B cell (primary cell): ENCODE results near the gene GADD45A. TPM values are rescaled to one million over a fixed set of nuclear protein-coding genes. Genes with fewer than 3 reads are reported as not detected.

Source experiments
- ATAC-seq: fragments of 200-7000 bp; cut with Tn5 transposase; one replicate; pipeline ENCODE4 v1.10.0; 2021; ENCODE audit warnings: low read depth, mild to moderate bottlenecking, moderate number of reproducible peaks, moderate library complexity
- CTCF ChIA-PET: fragments of 350-600 bp; sonication (Branson Sonifier 250); formaldehyde crosslinking; loops from one replicate; lab custom pipeline; 2021; ENCODE audit warnings: antibody characterized with exemption, inconsistent platforms; lab: Charles Lee
- POLR2A ChIA-PET: fragments of 350-600 bp; sonication (Branson Sonifier 250); formaldehyde crosslinking; loops from one replicate; lab custom pipeline; 2021; ENCODE audit warnings: antibody characterized with exemption; lab: Charles Lee
- DNase-seq: peaks from one replicate; pipeline ENCODE4 v3.0.0; 2013
- H2AFZ ChIP-seq: 2 replicates; pipeline ENCODE4 v1.6.1; 2012; ENCODE audit warnings: mild to moderate bottlenecking, low read depth, low read length; ENCODE audit not compliant: insufficient read depth, poor library complexity, severe bottlenecking
- H3K27ac ChIP-seq, 2 donors: 1 replicate in 1 of 2; 2 replicates in 1 of 2; pipeline ENCODE4 v1.5.1; 2012 to 2013; ENCODE audit warnings: low read length in 2 of 2, mild to moderate bottlenecking in 2 of 2, moderate library complexity in 1 of 2
- H3K27me3 ChIP-seq, 4 experiments: fragments of 200-600 bp in 1 of 4; sonication (generic) in 1 of 4; replicated peaks in 1 of 4; 1 replicate in 2 of 4; 2 replicates in 2 of 4; pipeline versions ENCODE4 v1.6.1 to v1.7.0; 2013 to 2016; ENCODE audit warnings: low read length in 3 of 4, mild to moderate bottlenecking in 2 of 4, mixed read lengths in 1 of 4, moderate library complexity in 1 of 4; ENCODE audit not compliant: insufficient read depth in 4 of 4, control insufficient read depth in 3 of 4; ENCODE audit errors: control extremely low read depth in 1 of 4
- H3K36me3 ChIP-seq, 2 experiments: replicated peaks in 1 of 2; 1 replicate in 1 of 2; 2 replicates in 1 of 2; pipeline versions ENCODE4 v1.6.1 to v1.7.1; 2013; ENCODE audit warnings: low read length in 1 of 2; ENCODE audit not compliant: insufficient read depth in 2 of 2, control insufficient read depth in 1 of 2; ENCODE audit errors: control extremely low read depth in 1 of 2, extremely low read depth in 1 of 2
- H3K4me1 ChIP-seq, 2 donors: fragments of 200-600 bp in 1 of 2; sonication (generic) in 1 of 2; 1 replicate in 1 of 2; 2 replicates in 1 of 2; pipeline versions ENCODE4 v1.5.1 to v1.6.1; 2013 to 2017; ENCODE audit warnings: low read length in 2 of 2; ENCODE audit not compliant: control insufficient read depth in 2 of 2, insufficient read depth in 2 of 2
- H3K4me2 ChIP-seq: replicated peaks from 2 replicates; pipeline ENCODE3; 2012; ENCODE audit warnings: mild to moderate bottlenecking, low read depth, low read length; ENCODE audit not compliant: poor library complexity, severe bottlenecking
- H3K4me3 ChIP-seq, 5 experiments: fragments of 200-600 bp in 1 of 5; sonication (generic) in 1 of 5; 1 replicate in 3 of 5; 2 replicates in 2 of 5; pipeline versions ENCODE4 v1.5.1 to v1.7.0; 2011 to 2016; ENCODE audit warnings: low read length in 4 of 5, mild to moderate bottlenecking in 4 of 5, low read depth in 2 of 5, control low read depth in 1 of 5, moderate library complexity in 1 of 5; ENCODE audit not compliant: insufficient read depth in 1 of 5; ENCODE audit errors: control extremely low read depth in 1 of 5, extremely low read depth in 1 of 5
- H3K79me2 ChIP-seq: fragments of 200-600 bp; sonication (generic); one replicate; pipeline ENCODE4 v1.6.0; 2016; ENCODE audit warnings: low read length; ENCODE audit not compliant: control insufficient read depth, insufficient read depth
- H3K9ac ChIP-seq: fragments of 200-600 bp; sonication (generic); 2 replicates; pipeline ENCODE4 v1.6.1; 2017; ENCODE audit warnings: mild to moderate bottlenecking, low read length, moderate library complexity
- H3K9me3 ChIP-seq, 3 donors: one replicate each; pipeline versions ENCODE4 v1.6.1 to v1.7.1; 2013; ENCODE audit warnings: low read length in 2 of 3; ENCODE audit not compliant: control insufficient read depth in 2 of 3, insufficient read depth in 1 of 3; ENCODE audit errors: control extremely low read depth in 1 of 3
- H4K20me1 ChIP-seq: 2 replicates; pipeline ENCODE4 v1.6.0; 2012; ENCODE audit warnings: mild to moderate bottlenecking, low read length; ENCODE audit not compliant: insufficient read depth, control insufficient read depth, poor library complexity, severe bottlenecking
- H3K27ac Mint-ChIP-seq: one replicate; pipeline ENCODE4 v1.8.0; 2021; ENCODE audit warnings: mixed read lengths
- H3K27me3 Mint-ChIP-seq: one replicate; pipeline ENCODE4 v1.8.0; 2021; ENCODE audit warnings: mixed read lengths
- H3K4me1 Mint-ChIP-seq: one replicate; pipeline ENCODE4 v1.8.0; 2021; ENCODE audit warnings: mixed read lengths
- H3K4me3 Mint-ChIP-seq: one replicate; pipeline ENCODE4 v1.8.0; 2021; ENCODE audit warnings: mixed read lengths
- H3K9me3 Mint-ChIP-seq: one replicate; pipeline ENCODE4 v1.8.0; 2022; ENCODE audit warnings: mixed read lengths; ENCODE audit not compliant: insufficient read depth
- CTCF ChIP-seq: fragments of 200-600 bp; IDR thresholded peaks from one replicate; pipeline ENCODE4 v1.8.0; 2022; ENCODE audit warnings: antibody characterized with exemption, mild to moderate bottlenecking
- EZH2 ChIP-seq: IDR thresholded peaks from 2 replicates; pipeline ENCODE4 v1.6.1; 2012; ENCODE audit warnings: borderline replicate concordance, low read depth, mild to moderate bottlenecking, moderate library complexity, low read length; ENCODE audit not compliant: insufficient read depth, poor library complexity, severe bottlenecking
- WGBS: methylation state at CpG from one replicate; pipeline ENCODE4 v1.1.5; 2013; ENCODE audit warnings: missing lambda C conversion rate; ENCODE audit not compliant: insufficient coverage; 5-methylcytosine and 5-hydroxymethylcytosine counted together
- intact Hi-C: fragments of 100-400 bp; cut with micrococcal nuclease; formaldehyde crosslinking; loops from one replicate; pipeline ENCODE4 v1.10.0; 2022
- polyA plus RNA-seq: library from polyadenylated mRNA; depleted of rRNA; stranded (reverse); fragments of >200 nt; gene quantifications from 2 replicates; pipeline ENCODE4 v1.2.3, GENCODE V29; 2012
- total RNA-seq, 2 donors: library from RNA; stranded (reverse); fragments of 120-200 nt in 1 of 2; gene quantifications; 1 replicate in 1 of 2; 2 replicates in 1 of 2; pipeline versions ENCODE4 v1.2.3 to v1.2.4, GENCODE V29; 2013 to 2022

Gene GADD45A
- total and polyA plus RNA-seq, 2 donors (not counting 1 experiment from before 2014, with no cell fraction given) = 11.6 to 21.1 TPM

- ChIA-PET CTCF (interaction anchor here (1.4 kb wide), 1 partner anchor 8 kb away, joined by 3 read pairs; no protein-coding TSS in a partner anchor), POLR2A (no interaction called here)
- Histone ChIP-seq H3K9ac (no peak overlapping the region), H3K27me3 (no peaks in the 10 kb centered on the region), H3K79me2 (no peaks in the 10 kb centered on the region), H3K9me3 (no peaks in the 10 kb centered on the region), H4K20me1 (no peaks in the 10 kb centered on the region), H3K36me3 (no peaks in the 10 kb centered on the region), H3K4me3 (no peak overlapping the region), H3K4me2 (no peak overlapping the region), H2AFZ (no peak overlapping the region), H3K4me1 (peaks cover 16 to 17% of the 10 kb centered on the region in 2 donors), H3K27ac (no peak overlapping the region)
- intact Hi-C loops = no loop called here
- Mint-ChIP-seq H3K4me3 (no peak overlapping the region), H3K9me3 (no peaks in the 10 kb centered on the region), H3K4me1 (peaks cover 31% of the 10 kb centered on the region), H3K27me3 (no peaks in the 10 kb centered on the region), H3K27ac (no peak overlapping the region)
- no peak for TF ChIP-seq EZH2
- no peak for TF ChIP-seq CTCF
- DNase-seq = no peak
- WGBS = no CpG with 5 or more reads among the region's 3 CpGs
- no peak for ATAC-seq
Measured at GRCh38 chr1:67682659-67683197, 2.3 kb upstream of the GADD45A start.

GRCh38 chr1:67683316-67683715 lies 1.7 kb upstream of the GADD45A start:
- no peak for TF ChIP-seq CTCF
- TF ChIP-seq EZH2 = no peak
- Mint-ChIP-seq H3K4me3 (peak overlapping the region; percentile 91), H3K27me3 (no peaks in the 10 kb centered on the region), H3K27ac (peak overlapping the region; percentile 75), H3K4me1 (peaks cover 31% of the 10 kb centered on the region), H3K9me3 (no peaks in the 10 kb centered on the region)
- Histone ChIP-seq H3K27ac (no peak overlapping the region), H3K27me3 (no peaks in the 10 kb centered on the region), H3K36me3 (no peaks in the 10 kb centered on the region), H3K9me3 (no peaks in the 10 kb centered on the region), H3K4me1 (peaks cover 16 to 17% of the 10 kb centered on the region in 2 donors), H3K79me2 (no peaks in the 10 kb centered on the region), H3K9ac (no peak overlapping the region), H4K20me1 (no peaks in the 10 kb centered on the region), H3K4me2 (no peak overlapping the region), H3K4me3 (no peak overlapping the region), H2AFZ (no peak overlapping the region)
- WGBS = no CpG with 5 or more reads among the region's 3 CpGs
- ChIA-PET POLR2A (no interaction called here), CTCF (interaction anchor here (1.4 to 3.0 kb wide), 2 partner anchors 9 to 82 kb away, joined by 3 to 6 read pairs; no protein-coding TSS in a partner anchor)
- ATAC-seq (no peak), DNase-seq (peak; percentile 7)
- intact Hi-C loops = no loop called here
